Activated gamma-delta T cell treated with anti-CD3 and anti-CD28 coated beads, Interleukin-2, amount 50 U/mL, for 16 hours (primary cell): ENCODE measurements around the gene DENND1B.

Experiments
- DNase-seq: peaks from one replicate; pipeline ENCODE4 v3.0.0-alpha.2; 2020; ENCODE audit warnings: low read depth

The DENND1B gene

DNA sequence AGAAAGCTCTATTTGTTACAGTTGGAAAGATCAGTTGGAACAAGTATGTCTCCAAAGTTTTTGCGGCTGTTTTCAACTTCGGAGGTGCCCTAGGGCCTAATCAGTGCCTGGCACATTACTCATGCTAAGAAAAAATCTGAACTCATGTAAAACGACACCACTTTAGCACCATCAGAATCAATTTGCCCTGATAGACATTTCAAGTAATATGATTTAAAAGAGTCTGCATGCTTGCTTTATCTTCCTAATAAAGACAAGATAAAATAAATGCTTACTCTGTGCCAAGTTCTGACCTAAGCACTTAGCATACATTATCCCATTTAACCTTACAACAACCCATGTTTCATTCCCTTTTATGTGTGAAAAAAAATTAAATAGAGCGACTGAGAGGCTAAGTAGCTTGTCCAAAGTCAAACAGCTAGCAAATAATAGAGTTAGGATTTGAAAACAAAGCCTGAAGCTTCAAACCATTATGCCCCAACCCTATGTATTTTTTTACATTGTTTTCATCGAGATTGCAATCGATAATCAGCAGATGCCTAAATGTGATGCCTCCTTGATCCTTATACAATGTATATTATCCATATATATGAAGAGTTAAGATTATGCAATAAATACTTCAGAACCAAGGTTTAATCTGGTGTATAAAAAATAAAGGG is 91.3 kb downstream of the DENND1B start:
- no peak for DNase-seq

DNA sequence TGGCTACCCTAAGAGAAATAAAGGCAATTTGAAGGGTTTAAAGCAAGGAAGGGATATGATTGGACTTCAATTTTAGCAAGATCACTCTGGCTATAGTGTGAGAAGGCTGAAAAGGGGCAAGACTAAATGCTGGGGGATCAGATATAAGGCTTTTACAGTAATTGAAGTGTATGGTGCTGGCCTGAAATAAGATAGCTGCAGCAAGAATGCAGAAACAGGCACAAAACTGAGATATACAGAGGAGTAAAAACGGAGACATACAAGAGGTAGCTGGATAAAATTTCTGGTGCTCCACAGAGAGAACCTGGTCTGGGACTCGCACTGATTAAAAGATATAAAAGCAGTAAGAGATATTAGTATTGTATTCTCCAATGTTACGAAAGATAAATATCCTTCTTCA is 92.0 kb downstream of the DENND1B start:
- DNase-seq: no peak

DNA sequence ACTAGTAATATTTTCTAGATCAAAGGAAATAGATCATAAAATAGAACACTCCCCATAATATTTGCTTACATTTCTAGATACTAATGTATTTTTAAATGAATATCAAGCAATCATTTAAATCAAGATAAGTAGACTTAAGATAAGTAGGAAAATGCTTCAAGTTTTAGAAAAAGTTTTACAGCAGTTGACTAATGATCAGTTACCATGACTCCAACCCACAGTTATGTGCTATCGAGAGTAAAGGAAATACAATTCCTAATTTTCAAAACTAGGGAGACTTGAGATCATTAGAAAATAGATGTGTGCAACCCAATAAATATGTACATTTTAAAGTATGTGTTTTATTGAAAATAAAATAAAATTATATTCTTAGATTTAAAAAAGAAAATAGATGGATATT is 95.0 kb downstream of the DENND1B start:
- DNase-seq: no peak

DNA sequence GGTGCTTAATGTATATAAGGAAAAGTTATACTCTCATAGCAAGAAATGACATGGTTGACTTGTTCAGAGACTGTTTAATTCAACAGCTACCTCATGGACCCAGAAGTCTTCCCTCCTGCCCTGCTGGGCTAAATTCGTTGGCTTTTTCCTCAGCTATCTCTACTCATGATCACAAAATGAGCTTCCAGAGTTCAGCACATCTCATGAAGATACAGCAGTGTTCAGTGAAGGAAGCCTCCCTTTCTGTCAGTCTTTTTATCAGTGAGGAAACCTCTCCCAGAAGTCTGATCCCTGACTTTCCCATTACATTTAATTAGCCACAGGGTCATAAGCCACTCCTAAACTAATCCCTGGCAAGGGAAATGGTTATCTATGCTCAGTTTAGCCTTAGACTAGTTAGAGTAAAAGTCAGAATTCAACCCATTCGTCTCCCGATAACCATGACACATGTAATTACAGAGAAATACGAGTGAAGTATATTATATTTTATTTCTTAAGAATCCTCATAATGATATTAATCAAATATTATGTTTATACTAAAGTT is 97.5 kb downstream of the DENND1B start:
- DNase-seq: no peak

DNA sequence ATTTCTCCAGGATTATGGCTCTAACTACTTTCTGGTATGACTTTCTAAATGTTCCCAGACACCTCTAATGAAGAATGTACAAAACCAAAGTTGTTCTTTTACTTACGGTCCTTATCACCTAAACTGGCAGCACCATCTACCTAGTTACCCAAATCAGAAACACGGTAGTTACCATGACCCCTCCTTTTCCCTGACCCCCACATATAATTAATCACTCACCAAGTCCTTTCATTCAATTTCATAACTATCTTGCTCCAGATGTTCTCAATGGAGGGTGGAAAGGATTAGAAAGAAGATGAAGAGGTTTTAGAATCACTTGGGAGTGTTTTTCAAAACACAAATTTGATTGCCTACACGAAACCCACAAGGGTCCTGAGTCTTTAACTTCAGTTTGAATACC is 98.0 kb downstream of the DENND1B start:
- DNase-seq: no peak

DNA sequence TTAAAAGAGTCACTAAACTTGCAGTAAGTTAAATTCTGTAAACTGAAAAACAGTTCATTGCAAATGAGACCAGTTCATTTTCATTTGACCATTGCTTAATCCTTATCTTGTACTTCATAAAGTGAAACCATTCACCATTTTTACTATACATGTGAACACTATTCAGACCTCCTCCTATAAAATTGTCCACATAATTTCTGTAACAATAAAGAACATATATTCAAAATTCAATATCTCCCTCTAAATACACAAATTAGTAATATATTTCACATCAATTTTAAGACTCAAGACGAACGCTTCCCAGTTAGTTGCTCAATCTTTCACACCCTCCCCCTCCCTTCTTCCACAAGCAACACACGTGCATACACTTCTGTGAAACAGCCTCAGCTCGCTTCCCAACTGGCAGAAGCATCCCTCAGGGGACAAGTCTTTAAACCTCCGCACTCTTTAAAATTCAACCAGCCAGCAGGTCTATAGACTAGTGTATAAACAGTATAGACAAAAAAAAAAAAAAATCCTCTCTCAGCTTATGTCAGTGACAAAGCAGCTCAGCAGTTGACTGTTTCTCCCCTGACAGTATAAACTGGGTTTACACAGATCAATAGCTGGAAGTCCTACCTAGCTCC is 99.6 kb downstream of the DENND1B start:
- no peak for DNase-seq

DNA sequence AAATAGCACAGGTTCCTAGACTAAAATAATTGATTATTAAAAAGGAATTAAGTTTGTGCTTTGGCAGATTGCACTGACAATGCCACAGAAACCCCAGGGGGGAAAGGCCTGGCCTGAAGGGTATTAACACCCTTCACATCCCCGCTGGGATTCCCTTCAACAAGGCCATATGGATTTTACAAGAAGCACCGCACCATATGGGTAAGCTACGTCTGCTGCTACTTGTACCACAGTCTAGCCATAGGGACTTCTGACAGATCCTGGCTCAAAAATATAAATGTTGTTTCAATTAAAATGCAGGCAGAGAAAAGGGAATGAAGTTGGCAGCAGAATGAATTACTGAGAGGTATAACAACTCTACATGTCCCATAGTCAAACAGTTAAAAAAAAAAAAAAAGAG is 101.0 kb downstream of the DENND1B start:
- no peak for DNase-seq

DNA sequence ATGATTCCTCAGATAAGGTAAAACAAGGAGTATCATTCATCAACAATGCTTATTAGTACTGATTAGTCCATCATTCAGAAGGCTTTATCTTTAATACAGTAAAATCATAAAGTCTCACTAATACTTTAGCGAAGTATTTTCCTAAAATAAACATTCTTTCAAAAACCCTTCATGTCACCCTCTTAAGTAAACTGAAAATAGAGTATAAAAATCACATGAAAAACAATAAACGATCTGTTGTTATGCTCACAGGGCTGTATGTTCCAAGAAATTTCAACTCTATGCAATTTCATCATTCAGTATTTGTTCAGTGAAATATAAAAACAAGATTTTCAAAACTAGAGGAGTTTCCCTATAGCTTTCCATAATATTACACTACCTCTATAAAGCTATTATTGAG is 102.0 kb downstream of the DENND1B start:
- DNase-seq: no peak

DNA sequence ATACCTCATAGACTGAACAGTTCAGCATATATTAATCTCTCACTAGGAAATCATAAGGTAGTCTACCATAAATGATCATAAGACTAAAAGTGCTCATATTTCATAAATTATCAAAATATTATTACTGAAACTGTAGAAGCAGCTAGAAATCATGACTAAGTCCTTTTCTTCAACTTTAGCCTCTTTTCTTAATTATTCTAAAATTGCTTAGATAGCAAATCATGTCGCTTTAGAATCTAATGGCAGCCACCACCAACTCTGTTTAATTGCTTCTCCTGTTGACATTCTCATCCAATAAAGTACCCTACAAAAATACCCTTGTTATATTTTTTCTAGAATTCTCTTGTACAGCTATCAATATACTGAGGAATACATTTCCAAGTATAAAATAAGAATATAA is 102.9 kb downstream of the DENND1B start:
- DNase-seq: no peak

DNA sequence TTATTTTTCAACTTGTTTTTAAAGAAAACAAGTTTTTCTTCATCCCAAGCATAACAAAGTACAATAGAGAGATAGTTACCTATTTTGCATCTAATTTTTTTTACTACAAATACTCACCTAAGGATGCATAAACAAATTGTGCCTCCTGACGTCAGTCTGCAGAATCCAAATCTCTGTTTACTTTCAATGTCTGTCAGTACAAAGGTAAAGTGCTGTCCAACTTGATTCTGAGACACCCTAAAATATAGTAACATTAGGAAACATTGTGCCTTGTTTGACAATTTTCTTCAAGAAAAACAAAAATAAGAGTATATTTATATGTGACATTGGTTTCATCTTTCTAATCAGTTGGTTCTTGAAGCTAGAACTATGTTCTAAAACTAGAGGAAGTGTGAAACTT is 103.4 kb downstream of the DENND1B start:
- DNase-seq: no peak

DNA sequence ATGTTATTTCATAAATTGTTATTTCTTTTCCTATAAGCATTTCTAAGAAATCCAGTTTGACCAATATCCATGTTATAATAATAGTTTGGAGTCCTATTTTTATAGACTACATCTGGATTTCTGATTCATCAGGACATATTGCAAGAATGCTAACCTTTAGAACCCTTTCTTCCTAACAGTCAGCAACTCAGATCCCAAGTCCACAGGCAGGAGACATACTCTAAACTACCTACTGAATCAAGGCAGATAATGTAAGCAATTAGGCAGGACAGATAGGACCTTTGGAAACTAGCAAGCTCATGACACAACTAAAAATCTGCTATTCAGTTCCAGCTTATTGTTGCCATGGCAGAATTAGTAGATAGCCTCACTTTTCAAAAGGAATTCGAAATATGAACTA is 104.1 kb downstream of the DENND1B start:
- DNase-seq: no peak

DNA sequence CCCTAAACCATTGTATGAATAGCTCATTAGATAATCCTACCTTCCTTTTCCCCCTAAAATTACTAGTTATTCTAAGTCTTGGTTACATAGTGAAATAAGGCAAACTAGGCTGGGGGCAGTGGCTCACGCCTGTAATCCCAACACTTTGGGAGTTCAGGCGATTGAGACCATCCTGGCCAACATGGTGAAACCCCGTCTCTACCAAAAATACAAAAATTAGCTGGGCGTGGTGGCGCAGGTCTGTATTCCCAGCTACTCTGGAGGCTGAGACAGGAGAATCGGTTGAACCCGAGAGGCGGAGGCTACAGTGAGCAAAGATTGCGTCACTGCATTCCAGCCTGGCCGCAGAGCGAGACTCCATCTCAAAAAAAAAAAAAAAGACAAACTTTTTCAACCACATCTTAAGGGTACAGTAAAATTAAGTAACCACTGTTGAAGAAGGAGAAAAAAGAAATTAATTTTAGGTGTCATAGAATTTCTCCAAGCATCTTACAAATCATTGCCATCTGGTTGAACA is 108.5 kb downstream of the DENND1B start:
- no peak for DNase-seq

DNA sequence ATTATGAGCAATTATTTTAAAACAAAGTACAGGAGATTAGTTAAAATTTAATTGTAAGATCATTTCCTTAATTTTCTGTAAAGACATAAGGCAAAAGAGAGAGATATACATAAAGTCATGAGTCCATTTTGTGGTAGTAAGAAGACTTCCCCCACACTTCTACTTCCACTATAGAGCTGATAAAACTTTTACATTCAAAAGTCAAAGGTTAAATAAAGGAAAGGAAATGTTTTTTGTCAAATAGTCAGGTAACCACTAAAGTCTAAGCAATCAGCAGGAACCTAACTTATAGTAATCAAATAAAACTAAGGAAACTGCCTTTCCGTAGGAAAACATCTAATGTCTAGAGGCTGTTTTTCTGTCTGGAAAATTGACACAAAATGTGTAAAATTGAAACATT is 110.9 kb downstream of the DENND1B start:
- DNase-seq: no peak

DNA sequence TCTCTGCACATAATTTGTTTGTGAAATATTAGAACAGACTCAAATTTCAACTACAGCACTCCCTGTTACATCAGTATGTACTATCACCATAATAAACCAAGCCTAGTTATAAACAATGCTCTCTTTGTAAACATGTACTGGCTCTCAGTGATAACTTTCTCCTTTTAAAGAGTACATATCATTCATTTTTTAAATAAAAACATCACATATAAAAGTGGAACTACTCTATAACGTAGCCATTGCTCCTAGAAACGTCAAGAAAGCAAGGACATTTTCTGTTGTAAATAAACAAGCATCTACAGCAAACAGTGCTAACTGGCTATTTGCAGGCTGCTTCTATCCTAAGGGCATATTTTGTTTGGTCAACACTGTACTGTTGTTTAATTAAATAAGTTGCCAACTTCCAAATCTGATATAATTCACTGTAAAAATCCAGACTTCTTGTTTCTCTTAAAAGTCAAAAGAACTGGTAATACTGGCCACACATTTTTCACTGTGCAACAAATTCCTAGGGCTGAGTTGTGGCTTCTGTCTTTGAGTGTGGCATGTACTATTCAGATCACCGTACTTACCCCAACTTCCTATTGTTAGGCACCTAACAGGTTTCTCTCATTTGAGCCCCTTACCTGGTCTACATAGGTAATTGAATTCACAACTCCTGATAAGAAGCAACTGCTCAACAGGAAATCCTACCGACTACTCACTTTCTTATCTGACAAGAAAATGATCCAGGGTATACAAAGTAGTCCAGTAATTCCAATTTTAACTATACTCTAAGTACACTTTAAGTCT is 111.9 kb downstream of the DENND1B start:
- DNase-seq: no peak

DNA sequence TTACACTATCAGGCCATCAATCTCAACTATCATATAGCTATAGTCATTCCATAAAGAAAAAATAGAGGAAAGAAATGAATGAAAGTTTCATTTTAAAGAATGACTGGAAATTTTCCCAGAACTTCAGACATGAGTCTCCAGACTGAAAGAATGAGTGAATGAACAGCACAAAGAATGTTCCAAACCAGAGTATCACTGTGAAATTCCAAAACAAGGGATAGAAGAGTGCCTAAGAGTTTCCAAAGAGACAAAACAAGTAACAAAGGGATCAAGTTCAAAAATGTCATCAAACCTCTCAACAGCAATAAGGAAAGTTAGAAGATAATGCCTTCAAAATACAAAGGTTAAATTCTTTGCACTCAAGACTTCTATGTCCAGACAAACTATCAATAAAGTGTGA is 114.9 kb downstream of the DENND1B start:
- no peak for DNase-seq

DNA sequence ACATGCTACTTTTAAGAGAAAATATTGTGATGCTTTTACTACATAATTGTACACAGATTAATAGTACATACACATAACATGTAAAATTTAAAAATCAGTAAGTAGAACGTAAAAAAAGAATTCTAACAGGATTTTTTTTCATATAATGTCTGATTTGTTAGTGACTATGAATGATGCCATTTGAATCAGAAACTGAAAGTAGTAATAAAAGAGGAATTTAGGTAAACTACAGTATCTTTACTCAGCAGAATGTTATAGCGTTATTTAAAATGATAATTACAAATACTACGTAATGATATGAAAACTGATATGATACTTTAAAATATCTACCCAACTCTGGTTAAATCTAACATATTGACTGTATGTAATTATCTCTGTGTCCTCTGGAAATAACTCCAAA is 116.1 kb downstream of the DENND1B start:
- no peak for DNase-seq

DNA sequence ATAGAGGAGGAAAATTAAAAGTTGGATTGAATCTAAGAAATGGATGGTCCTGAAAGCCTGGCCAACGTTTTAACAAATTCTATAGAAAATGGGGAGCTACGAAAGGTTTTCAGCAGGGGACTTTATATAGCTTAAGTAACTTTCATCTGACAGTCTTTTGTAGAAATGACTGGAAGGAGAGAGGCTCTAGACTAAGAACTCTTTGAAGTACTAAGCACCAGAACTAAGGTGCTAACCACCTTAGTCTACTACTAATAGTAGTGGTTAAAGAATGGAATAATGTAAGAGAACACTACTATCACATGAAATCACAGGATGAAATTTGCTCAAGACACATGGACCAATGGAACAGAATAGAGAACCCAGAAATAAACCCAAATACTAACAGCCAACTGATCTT is 126.1 kb downstream of the DENND1B start:
- DNase-seq: no peak

DNA sequence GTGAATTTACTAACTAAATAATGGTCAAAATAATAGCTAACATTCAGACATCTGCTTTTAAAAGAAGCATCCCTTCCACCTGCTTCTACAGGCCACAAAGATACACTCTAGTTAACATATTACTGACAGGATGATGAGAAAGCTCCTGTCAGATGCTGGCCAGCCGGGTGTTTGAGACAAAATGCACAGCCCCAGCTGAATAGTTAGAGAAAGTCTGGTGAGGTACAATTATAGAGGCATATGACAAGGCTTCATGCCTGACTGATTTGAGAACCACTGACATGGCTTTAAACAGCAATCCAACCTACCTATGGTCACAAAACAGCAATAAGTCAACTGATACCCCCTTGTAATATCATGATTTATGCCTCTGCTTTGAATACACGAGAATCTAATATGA is 137.0 kb downstream of the DENND1B start:
- no peak for DNase-seq

DNA sequence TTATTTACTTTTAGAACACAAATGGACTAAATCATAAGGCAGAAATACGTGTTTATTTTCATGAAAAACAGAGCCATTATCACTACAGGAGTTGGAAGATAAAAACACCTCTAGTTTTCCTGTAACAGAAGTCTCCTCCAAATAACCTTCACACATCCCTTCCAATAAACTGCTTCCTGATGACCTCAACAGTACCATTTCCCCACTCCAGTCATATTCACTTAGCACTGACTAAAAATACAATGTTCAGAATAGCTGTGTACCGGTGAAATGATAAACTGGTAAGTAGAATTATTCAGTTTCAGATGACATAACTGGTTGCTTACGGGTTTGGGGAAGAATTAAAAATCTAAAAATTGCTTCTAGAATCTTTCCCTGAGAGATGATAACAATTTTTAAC is 137.9 kb downstream of the DENND1B start:
- no peak for DNase-seq

DNA sequence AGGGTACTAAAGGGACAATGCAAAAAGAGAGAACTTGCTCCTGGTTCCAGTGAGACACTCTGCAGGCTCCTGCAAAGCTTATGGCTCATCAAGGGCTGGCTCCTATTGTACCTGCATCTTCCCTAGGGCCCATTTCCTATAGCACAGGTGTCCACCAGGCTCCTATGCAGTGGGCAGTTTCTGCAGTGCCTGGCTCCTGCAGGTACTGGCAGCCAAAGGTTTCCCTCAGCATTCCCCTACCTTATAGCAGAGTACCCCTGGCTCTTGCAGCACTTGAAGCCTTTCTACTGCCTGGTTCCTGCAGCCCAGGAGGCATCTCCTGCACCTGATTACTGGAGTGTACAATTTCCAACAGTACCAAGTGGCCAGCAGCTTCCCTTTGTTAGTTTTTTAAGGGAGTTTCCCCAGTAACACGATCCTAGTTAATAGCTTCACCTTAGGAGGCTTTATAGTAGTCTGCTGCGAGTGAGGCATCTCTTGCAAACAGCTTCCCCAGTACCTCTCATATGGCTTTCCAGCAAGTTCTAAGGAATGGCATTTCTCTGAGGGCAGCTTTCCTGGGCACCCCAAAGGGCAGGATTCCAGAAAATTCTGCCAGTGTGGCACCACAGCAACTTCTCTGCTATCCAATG is 141.7 kb downstream of the DENND1B start:
- DNase-seq: no peak

DNA sequence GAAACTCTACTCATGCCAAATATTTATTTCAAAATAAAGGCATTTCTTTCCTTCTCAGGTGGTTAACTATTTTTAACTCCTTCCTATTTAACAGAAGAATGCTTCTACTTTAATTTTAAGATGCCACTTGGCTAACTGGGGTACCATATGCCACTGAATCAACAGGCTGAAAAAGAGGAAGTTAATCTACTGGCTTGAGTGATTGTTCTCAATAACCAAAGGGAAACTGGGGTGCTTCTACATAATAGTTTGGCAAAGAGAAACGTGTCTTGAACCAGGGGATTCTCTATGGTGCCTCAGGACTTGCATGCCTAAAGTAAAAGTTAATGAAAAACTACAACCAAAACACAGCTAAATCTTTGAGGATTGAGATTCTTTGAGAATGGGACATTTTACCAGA is 142.6 kb downstream of the DENND1B start:
- no peak for DNase-seq

DNA sequence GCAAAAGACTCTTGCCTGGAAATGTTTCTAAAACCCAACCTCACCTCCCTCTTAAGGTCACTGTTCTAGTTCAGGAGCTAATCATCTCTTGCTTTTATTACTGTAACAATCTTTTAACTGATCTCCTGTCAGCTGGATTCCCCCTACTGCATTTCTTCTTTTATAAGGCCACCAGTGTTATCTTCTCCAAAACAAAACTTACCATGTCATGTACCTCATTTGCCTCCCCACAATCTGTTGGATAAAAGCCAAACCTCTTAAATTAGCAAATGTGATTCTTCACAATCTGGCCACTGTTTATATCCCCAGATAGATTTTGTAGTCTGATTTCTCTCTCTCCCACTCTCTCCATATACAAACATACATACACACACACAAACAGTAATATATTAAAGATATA is 143.3 kb downstream of the DENND1B start:
- no peak for DNase-seq

DNA sequence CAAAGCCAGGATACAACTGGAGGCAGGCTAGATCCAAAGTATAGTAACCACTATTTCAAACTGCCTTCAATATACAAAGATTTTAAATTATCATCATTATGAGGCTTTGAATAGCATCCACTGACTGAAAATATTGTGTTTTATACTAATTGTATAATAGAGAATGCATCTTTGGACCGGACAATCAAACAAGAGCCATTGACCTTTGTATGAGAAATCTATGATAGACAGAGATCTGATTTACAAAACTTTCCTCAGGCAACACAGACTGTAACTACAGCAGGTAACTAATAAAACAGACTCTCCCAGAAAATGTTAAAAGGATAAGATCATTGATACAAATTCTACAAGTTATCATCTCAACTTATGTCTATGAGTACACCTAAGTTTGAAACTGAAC is 152.9 kb downstream of the DENND1B start:
- DNase-seq: no peak
